NCI-H146 treated with DMSO at 0.1 percent for 48 hours (cell line): ENCODE results near the gene ELAVL1.
"Not testable (repeated sequence)": the region's sequence is repeated elsewhere in the genome, so short reads cannot be mapped to it uniquely, and the experiment has no call there.

ENCODE experiments used
- DNase-seq: peaks from one replicate; lab custom pipeline; 2025; ENCODE audit not compliant: unreplicated experiment; lab: John Stamatoyannopoulos, UW

Gene ELAVL1

GRCh38 chr19:7941895-7942596, 63.4 kb downstream of the ELAVL1 start:
- no peak for DNase-seq

DNA sequence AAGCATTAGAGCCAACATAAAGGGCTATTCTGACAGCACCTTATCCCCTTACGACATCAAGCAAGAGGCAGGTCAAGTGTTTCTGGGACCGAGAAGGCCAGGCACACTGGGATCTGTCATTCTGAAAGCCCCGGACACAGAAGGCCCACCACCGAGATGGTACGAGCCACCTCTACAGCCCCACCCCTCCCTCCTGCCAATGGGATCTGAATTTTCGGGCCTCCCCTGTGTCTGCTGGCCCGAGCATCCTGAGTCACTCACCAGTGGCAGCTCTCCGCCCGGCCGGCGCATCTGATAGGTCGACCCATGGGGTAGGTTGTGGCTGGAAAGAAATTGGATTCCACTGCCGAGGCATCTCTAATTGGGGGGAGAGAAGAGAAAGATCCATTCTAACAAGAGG, 64.6 kb downstream of the ELAVL1 start:
- no peak for DNase-seq

DNA sequence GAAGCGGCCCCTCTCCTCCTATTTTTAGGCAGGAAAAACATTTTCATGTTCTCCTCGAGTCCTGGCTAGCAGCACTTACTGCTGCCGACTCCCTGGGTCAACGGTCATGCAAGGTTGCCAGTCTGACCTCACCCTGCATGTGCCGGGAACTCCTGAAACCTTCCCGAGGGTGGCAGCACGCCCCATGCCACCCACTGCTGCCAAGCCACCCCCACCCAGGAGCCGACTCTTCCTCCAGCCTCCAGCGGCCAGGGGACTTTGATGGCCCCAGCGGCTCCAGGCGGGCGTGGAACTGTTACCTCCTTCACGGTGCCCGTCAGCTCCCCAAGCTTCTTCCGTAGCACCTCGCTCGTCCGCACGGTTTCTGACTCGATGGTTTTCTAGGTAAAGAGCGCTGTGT, 70.7 kb downstream of the ELAVL1 start:
- DNase-seq: no peak

GRCh38 chr19:7933828-7934725, 71.4 kb downstream of the ELAVL1 start:
- no peak for DNase-seq

GRCh38 chr19:7933411-7933810, 72.0 kb downstream of the ELAVL1 start:
- DNase-seq: no peak

- no peak for DNase-seq
Measured at GRCh38 chr19:7932930-7933300, 72.5 kb downstream of the ELAVL1 start.

DNA sequence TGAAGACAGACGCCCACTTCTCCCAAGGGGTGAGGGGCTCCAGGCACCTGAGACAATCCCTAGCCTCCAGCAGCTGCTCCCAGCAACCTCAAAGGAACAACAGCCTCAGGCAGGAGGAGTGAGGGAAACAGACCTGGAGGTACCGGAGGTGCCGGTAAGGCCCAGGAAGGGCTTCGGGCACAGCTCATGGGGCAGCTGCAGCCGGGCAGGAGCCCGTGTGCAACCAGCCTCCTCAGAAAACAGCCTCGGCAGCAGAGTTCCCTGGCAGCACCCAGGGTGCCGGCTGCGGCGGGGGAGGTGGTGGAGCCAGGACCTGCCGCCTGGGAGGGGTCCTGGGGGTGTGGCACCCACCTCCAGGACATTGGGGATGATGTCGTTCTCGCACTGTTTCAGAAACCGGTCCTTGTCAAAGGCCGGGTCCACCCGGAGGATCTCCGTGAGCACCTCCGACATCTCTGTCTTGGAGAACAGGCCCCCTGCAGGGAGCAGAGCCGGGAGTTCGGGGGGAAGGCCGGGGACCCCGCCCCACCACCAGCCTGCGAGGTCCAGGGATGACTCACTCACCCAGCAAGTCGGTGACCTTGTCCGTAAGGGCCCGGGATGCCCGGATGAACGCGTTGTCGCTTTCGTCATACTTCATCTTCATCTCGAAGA, 73.0 kb downstream of the ELAVL1 start:
- DNase-seq: no peak

DNA sequence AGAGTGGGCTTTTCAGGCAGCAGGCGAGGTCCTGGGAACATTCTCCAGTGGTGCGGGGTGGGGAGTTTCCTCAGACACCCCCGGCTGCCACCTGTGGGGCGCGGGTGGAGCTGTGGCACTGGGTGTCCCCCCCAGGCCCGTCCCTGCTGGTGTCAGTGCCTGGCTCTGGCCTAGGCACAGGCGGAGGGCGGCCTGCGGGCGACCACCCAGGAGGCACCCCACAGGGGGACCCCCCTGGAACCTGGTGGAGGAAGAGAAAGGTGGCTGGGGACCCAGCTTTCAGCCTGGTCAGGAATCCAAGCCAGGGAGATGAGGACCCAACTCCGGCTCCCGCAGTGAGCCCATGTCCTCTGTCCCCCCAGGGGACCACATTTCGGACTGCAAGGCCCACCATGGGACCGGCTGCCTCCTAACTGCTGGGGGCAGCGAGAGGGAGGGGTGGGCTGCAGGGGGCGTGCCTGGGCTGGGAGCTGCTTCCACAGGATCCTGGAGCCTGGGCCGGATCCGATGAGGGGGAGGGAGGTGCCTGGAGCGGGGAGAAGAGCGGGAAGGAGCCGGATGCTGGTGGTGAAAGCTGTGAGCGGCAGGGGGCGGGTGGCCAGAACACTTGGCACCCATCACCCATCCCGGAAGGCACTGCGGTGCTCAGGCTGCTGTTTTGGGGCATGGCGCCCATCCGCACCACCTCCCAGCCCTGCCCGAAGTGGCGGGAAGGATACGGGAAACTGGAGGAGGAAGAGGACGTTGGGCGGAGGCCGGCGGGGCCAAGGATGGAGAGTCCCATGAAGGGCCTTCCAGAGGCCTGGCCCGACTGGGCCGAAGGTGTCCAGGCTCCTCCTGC, 74.0 kb downstream of the ELAVL1 start:
- no peak for DNase-seq

DNA sequence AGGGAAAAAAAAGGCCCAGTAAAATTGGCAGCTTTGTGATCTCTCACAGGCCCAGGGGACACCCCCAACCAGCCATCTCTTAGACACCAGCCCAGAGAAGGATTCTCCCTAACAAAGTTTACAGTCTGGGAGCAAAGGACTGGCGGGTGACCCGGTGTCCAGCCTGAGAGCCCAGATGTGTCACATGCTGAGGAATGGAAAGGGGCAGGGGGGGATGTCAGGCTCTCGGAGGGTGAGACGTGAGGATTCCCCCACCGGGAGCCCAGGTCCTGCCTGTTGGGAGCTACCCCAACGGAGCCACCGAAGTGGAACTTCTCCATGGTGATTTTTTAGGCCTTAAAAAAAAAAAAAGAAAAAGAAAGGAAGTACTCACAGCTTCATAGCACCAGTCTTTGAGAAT, 74.7 kb downstream of the ELAVL1 start:
- DNase-seq: no peak

- not testable (repeated sequence) for DNase-seq
Measured at GRCh38 chr19:7930030-7930429, 75.4 kb downstream of the ELAVL1 start.

- DNase-seq: no peak
Measured at GRCh38 chr19:7928741-7929701, 76.4 kb downstream of the ELAVL1 start.

DNA sequence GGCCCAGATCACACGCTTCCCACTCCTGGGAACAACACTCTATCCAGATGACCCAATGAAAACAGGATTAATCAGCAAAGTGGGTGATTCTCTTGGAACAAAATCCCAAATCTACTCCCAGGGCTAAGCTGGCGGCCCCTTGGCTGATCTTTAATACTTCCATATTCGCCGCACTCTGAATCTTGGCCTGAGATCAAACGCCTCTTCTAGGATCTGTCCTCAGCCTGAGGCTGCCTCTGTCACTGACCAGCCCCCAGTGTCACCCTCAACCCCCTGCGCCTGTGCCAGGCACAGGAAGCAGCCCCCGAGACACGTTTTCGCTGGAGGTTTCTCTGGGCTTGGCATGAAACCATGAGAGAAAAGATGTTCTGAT, 77.1 kb downstream of the ELAVL1 start:
- no peak for DNase-seq

DNA sequence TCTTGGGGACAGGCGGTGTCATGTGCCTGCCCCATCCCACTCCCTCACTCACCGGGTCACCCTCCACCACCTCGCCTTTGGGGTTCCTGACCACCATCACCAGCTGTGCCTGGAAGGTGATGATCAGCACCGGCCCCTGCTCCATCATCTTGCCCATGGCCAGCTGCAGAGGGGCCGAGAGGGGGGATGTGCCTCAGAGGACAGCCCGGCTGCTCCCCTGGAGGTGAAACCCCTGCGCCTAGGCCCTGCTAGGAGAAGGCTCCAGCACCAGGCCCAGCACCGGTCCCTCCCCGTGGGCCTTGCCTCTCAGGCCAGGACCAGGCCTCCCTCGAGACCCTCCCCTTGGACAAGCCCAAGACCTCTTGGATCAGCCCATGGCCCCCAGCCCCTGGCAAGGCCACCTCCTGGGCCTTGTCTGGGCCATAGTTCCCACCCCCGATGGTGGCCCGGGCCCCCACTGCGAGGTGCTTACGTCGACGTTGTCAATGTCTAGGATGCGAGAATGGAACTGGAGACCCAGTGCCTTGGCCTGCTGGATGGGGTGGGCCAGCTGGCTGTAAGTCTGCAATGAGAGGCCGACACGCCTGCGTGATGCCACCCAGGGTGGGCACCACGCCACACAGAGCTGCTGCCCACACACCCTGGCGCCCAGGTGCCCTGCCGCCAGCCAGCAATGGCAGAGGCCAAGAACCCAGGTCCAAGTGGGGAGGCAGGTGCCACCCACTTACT, 77.7 kb downstream of the ELAVL1 start:
- DNase-seq: no peak

DNA sequence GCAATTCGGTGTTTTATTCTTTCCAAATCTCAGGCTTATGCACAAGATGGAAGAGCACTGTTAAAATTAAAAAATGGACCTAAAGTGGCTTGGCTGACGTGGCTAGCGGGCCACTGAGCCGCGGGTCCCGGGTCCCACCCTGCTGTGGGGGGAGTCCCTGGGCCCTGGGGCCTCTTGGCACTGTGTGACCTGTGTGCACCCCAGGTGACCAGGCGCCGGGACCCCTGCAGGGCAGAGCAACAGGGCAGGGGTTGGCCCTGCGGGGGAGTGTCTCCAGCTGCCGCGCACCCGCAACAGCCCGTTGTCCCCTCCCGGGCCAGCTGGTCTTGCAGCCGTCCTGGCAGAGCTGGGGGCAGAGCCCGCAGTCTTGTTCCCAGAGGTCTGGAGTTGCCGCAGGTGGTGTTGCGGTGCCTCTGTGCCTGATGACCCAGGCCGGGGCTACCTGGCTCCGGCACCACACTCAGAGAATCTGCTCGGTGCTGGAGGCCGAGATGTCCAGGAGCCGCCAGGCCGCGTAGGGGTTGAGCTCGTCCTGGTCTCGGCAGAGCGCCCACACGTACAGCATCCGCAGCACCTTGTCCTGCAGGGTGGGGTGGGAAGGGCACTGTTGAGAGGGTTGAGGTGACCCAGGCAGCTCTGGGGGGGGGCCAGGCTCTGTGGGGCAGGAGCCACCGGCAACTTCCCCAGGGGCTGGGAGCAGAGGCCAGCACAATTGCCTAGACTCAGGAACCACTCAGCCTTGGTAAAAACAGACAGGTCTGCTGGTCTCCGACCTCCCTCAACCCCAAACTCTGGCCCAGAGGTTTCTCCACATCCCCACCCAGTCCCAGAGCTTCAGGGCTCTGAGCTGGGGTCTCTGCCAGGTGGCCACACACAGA, 78.5 kb downstream of the ELAVL1 start:
- no peak for DNase-seq

DNA sequence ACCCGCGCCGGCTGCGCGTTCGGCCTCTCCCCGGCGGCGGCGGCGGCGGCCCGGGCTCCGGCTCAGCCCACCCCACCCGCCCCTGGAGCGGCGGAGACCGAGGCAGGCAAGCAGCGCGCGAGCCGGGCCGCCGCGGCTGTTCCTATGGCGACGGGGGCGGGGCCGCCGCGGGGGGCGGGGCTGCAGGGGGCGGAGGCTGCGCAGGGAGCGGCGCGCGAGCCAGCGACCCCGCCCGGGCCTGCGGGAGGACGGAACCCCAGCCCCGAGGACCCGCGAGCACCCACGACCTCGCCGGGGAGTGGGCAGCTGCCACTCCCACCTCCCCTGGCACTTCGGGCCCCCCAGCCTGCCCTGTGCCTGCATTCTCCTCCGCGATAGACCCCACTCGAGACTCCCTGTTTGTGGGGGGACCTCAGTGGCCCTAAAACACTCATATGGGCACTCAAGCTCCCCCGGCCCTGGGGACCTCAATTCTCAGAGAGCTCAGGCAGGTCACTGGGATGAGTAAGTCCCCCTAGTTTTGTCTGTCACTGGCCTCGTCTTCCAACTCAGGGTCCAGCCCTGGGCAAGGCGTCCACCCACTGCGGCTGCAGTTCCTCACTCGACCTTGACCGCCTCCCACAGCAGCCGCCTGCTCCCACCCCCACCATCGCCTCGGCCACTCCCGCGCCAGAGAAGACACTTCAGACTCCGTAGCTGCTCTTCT, 79.3 kb downstream of the ELAVL1 start, which contains the start of gene CTXN1:
Gene CTXN1 (minus strand): TSS at position 115 of the 706 bp plus-strand sequence. CDS start 597 bp downstream, outside the sequence.
- no peak for DNase-seq

GRCh38 chr19:7925171-7925851, 80.1 kb downstream of the ELAVL1 start:
- DNase-seq: peak; percentile 37

DNA sequence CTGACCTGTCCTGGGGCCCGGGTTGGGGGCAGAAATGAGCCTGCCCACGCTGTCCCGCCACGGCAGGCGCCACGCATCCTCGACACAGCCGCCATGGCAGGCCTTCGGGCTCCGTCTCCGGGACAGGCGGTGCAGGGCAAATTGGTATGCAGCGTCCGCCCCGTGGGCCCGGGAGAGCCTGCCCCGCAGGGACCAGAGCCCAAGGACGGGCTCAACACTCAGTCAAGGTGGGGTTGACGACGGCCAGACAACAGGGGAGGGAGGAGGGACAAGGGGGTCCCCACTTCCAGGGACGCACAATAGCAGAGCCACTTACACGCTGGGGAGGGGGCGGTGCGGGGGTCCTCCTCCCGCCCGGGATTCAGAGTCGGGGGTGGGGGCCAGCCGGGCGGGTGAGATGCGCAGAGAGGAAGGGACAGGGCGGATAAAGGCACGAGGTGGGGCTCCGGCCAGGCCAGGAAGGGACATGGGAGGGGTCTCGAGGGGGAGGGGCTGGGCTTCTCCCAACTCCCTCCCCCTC, 80.7 kb downstream of the ELAVL1 start:
- no peak for DNase-seq
